Stimulated activated CD4-positive, alpha-beta T cell treated with anti-CD3 and anti-CD28 coated beads, Interleukin-12 subunit alpha, Interleukin-12 subunit beta, amount 100 ng/mL, for 4 hours (primary cell): ENCODE data around the gene TSC2.

Source experiments
- DNase-seq: peaks from one replicate; pipeline ENCODE4 v3.0.0-alpha.2; 2020

TSC2 gene

GRCh38 chr16:2044541-2044940, 3.2 kb upstream of the TSC2 start:
- DNase-seq: no peak

GRCh38 chr16:2045965-2046892, 1.6 kb upstream of the TSC2 start:
- no peak for DNase-seq

- no peak for DNase-seq
Measured at GRCh38 chr16:2046893-2047329, 874 bp upstream of the TSC2 start.

- DNase-seq: no peak
Measured at GRCh38 chr16:2048116-2048543, 345 bp downstream of the TSC2 start.

GRCh38 chr16:2053211-2053610, 5.4 kb downstream of the TSC2 start:
- DNase-seq: no peak

GRCh38 chr16:2053897-2054296, 6.1 kb downstream of the TSC2 start:
- DNase-seq: no peak

- DNase-seq: no peak
Measured at GRCh38 chr16:2054543-2055245, 6.9 kb downstream of the TSC2 start.

- no peak for DNase-seq
Measured at GRCh38 chr16:2056077-2056476, 8.3 kb downstream of the TSC2 start.

- no peak for DNase-seq
Measured at GRCh38 chr16:2056681-2057407, 9.1 kb downstream of the TSC2 start.

GRCh38 chr16:2057438-2057837, 9.7 kb downstream of the TSC2 start:
- DNase-seq: no peak

- no peak for DNase-seq
Measured at GRCh38 chr16:2058420-2058819, 10.6 kb downstream of the TSC2 start.

- no peak for DNase-seq
Measured at GRCh38 chr16:2058872-2059271, 11.1 kb downstream of the TSC2 start.

GRCh38 chr16:2060346-2060745, 12.6 kb downstream of the TSC2 start:
- DNase-seq: no peak

- no peak for DNase-seq
Measured at GRCh38 chr16:2061023-2061422, 13.2 kb downstream of the TSC2 start.

- DNase-seq: no peak
Measured at GRCh38 chr16:2061526-2061925, 13.7 kb downstream of the TSC2 start.

GRCh38 chr16:2062801-2063200, 15.0 kb downstream of the TSC2 start:
- no peak for DNase-seq

GRCh38 chr16:2063861-2064260, 16.1 kb downstream of the TSC2 start:
- no peak for DNase-seq

GRCh38 chr16:2064368-2064945, 16.7 kb downstream of the TSC2 start:
- DNase-seq: no peak

GRCh38 chr16:2066139-2066538, 18.4 kb downstream of the TSC2 start:
- DNase-seq: no peak

- DNase-seq: no peak
Measured at GRCh38 chr16:2070576-2071453, 23.0 kb downstream of the TSC2 start.

- no peak for DNase-seq
Measured at GRCh38 chr16:2071454-2072202, 23.8 kb downstream of the TSC2 start.
